AG04449 (cell line): ENCODE data around the gene TNS4.

ENCODE experiments used
- CTCF ChIA-PET: fragments of 350-600 bp; formaldehyde crosslinking; extraction: SDS; loops from one replicate; lab custom pipeline; 2021; ENCODE audit warnings: antibody characterized with exemption; lab: Yijun Ruan, JAX
- POLR2A ChIA-PET: fragments of 400-600, 350-600 bp; formaldehyde crosslinking; extraction: SDS; loops from one replicate; lab custom pipeline; 2020; ENCODE audit warnings: antibody characterized with exemption, inconsistent platforms; lab: Yijun Ruan, JAX
- DNase-seq: peaks from one replicate; pipeline ENCODE4 v3.0.0-alpha.2; 2010; ENCODE audit warnings: low read depth, low spot score
- H3K4me3 ChIP-seq: 2 replicates; pipeline ENCODE4 v1.5.1; 2011; ENCODE audit warnings: low read depth, mild to moderate bottlenecking, control low read depth, low read length
- CTCF ChIP-seq: IDR thresholded peaks from one replicate; pipeline ENCODE4 v1.5.1; 2011; ENCODE audit warnings: mild to moderate bottlenecking, moderate library complexity, low read length, control low read depth, inconsistent platforms; ENCODE audit not compliant: insufficient read depth; ENCODE audit errors: missing control alignments

The TNS4 gene

GRCh38 chr17:40515491-40516041 lies 14.1 kb upstream of the TNS4 start:
- no peak for DNase-seq
- ChIA-PET POLR2A (no interaction called here), CTCF (interaction anchor here (1.3 kb wide), 1 partner anchor 1150 kb away, joined by 3 read pairs; no protein-coding TSS in a partner anchor)
- H3K4me3 ChIP-seq, result no peak overlapping the region
- TF ChIP-seq CTCF, result no peak

- CTCF ChIA-PET, result interaction anchor here (1.3 kb wide), 1 partner anchor 1151 kb away, joined by 3 read pairs; no protein-coding TSS in a partner anchor
- POLR2A ChIA-PET, result no interaction called here
- DNase-seq, result no peak
- H3K4me3 ChIP-seq, result no peak overlapping the region
- no peak for TF ChIP-seq CTCF
Observed at GRCh38 chr17:40515011-40515410, 13.6 kb upstream of the TNS4 start.

GRCh38 chr17:40514013-40514875 lies 12.8 kb upstream of the TNS4 start:
- no peak overlapping the region for H3K4me3 ChIP-seq
- ChIA-PET POLR2A (no interaction called here), CTCF (interaction anchor here (1.3 to 3.6 kb wide), 3 partner anchors 19 to 1152 kb away, joined by 3 to 24 read pairs (median 8); no protein-coding TSS in a partner anchor)
- DNase-seq, result no peak
- TF ChIP-seq CTCF, result no peak

- no peak for DNase-seq
- POLR2A ChIA-PET, result interaction anchor here (0.6 to 1.6 kb wide), 4 partner anchors 14 to 108 kb away, joined by 3 to 4 read pairs (median 3); no protein-coding TSS in a partner anchor
- CTCF ChIA-PET, result interaction anchor here (0.6 to 3.6 kb wide), 7 partner anchors 9 to 157 kb away, joined by 3 to 24 read pairs (median 4); no protein-coding TSS in a partner anchor
- no peak for TF ChIP-seq CTCF
- H3K4me3 ChIP-seq, result no peak overlapping the region
Observed at GRCh38 chr17:40511667-40512220, 10.3 kb upstream of the TNS4 start.

GRCh38 chr17:40511136-40511535 lies 9.7 kb upstream of the TNS4 start:
- ChIA-PET CTCF (interaction anchor here (0.6 to 3.6 kb wide), 5 partner anchors 10 to 156 kb away, joined by 3 to 24 read pairs (median 3); no protein-coding TSS in a partner anchor), POLR2A (interaction anchor here (0.7 to 1.6 kb wide), 2 partner anchors 13 to 107 kb away, joined by 3 to 4 read pairs; no protein-coding TSS in a partner anchor)
- no peak overlapping the region for H3K4me3 ChIP-seq
- no peak for DNase-seq
- no peak for TF ChIP-seq CTCF
